GM19463 (cell line): ENCODE measurements around the gene VWDE.
"Not testable (repeated sequence)": the region's sequence is repeated elsewhere in the genome, so short reads cannot be mapped to it uniquely, and the experiment has no call there.

Source experiments
- ATAC-seq: cut with Tn5 transposase; IDR thresholded peaks from one replicate; pipeline ENCODE4 v1.9.1; 2021; ENCODE audit warnings: mild to moderate bottlenecking, moderate library complexity; ENCODE audit not compliant: unreplicated experiment

Gene VWDE

GRCh38 chr7:12402365-12402725 lies 1.3 kb downstream of the VWDE start:
- ATAC-seq = no peak

GRCh38 chr7:12401538-12402364 lies 1.9 kb downstream of the VWDE start:
- no peak for ATAC-seq

GRCh38 chr7:12398186-12398585 lies 5.5 kb downstream of the VWDE start:
- no peak for ATAC-seq

GRCh38 chr7:12397671-12398070 lies 6.0 kb downstream of the VWDE start:
- no peak for ATAC-seq

GRCh38 chr7:12396670-12397069 lies 7.0 kb downstream of the VWDE start:
- not testable (repeated sequence) for ATAC-seq

GRCh38 chr7:12391922-12392615 lies 11.6 kb downstream of the VWDE start:
- ATAC-seq = no peak

- peak; percentile 97 for ATAC-seq
Measured at GRCh38 chr7:12389089-12389700, 14.5 kb downstream of the VWDE start.

GRCh38 chr7:12386313-12386740 lies 17.3 kb downstream of the VWDE start:
- no peak for ATAC-seq

- no peak for ATAC-seq
Measured at GRCh38 chr7:12385364-12385786, 18.3 kb downstream of the VWDE start.

GRCh38 chr7:12383377-12383776 lies 20.3 kb downstream of the VWDE start:
- no peak for ATAC-seq

- no peak for ATAC-seq
Measured at GRCh38 chr7:12378389-12378788, 25.3 kb downstream of the VWDE start.

- no peak for ATAC-seq
Measured at GRCh38 chr7:12377406-12377805, 26.3 kb downstream of the VWDE start.

GRCh38 chr7:12373580-12374263 lies 29.9 kb downstream of the VWDE start:
- no peak for ATAC-seq

GRCh38 chr7:12370249-12370648 lies 33.4 kb downstream of the VWDE start:
- ATAC-seq = no peak

- ATAC-seq = no peak
Measured at GRCh38 chr7:12369756-12370155, 33.9 kb downstream of the VWDE start.

- ATAC-seq = no peak
Measured at GRCh38 chr7:12369072-12369471, 34.6 kb downstream of the VWDE start.

GRCh38 chr7:12360948-12361347 lies 42.7 kb downstream of the VWDE start:
- no peak for ATAC-seq

GRCh38 chr7:12358694-12359093 lies 45.0 kb downstream of the VWDE start:
- no peak for ATAC-seq

- ATAC-seq = peak; percentile 92
Measured at GRCh38 chr7:12357508-12357907, 46.2 kb downstream of the VWDE start.

GRCh38 chr7:12351843-12352242 lies 51.8 kb downstream of the VWDE start:
- no peak for ATAC-seq

GRCh38 chr7:12350971-12351370 lies 52.7 kb downstream of the VWDE start:
- no peak for ATAC-seq
